Stimulated activated CD8-positive, alpha-beta memory T cell treated with anti-CD3 and anti-CD28 coated beads, Interleukin-7, amount 100 ng/mL, for 4 hours (primary cell): Measurements from ENCODE around the gene KLK2.

Source experiments
- DNase-seq, 2 donors: peaks; one replicate each; pipeline ENCODE4 v3.0.0-alpha.2; 2020; ENCODE audit warnings: low read depth in 2 of 2

Gene KLK2

GRCh38 chr19:50850738-50851137 lies 22.5 kb upstream of the KLK2 start:
- no peak for DNase-seq

- no peak for DNase-seq
Observed at GRCh38 chr19:50851620-50852019, 21.6 kb upstream of the KLK2 start.

- DNase-seq, result no peak
Observed at GRCh38 chr19:50854636-50855410, 18.4 kb upstream of the KLK2 start, which contains the start of gene KLK3. Gene KLK3, plus strand, starts transcription at chr19:50854915. Its CDS starts 41 bp downstream, at chr19:50854956.

- DNase-seq, result no peak
Observed at GRCh38 chr19:50857366-50857765, 15.9 kb upstream of the KLK2 start.

GRCh38 chr19:50858886-50859285 lies 14.4 kb upstream of the KLK2 start:
- DNase-seq, result no peak

- DNase-seq, result no peak
Observed at GRCh38 chr19:50859849-50860248, 13.4 kb upstream of the KLK2 start.

- no peak for DNase-seq
Observed at GRCh38 chr19:50861010-50861409, 12.2 kb upstream of the KLK2 start.

- DNase-seq, result no peak
Observed at GRCh38 chr19:50861496-50862286, 11.5 kb upstream of the KLK2 start.

- no peak for DNase-seq
Observed at GRCh38 chr19:50869479-50869878, 3.8 kb upstream of the KLK2 start.

- no peak for DNase-seq
Observed at GRCh38 chr19:50870417-50871089, 2.7 kb upstream of the KLK2 start.

- DNase-seq, result no peak
Observed at GRCh38 chr19:50874211-50874610, 972 bp downstream of the KLK2 start.

GRCh38 chr19:50875795-50876422 lies 2.7 kb downstream of the KLK2 start:
- DNase-seq, result no peak

GRCh38 chr19:50876456-50876855 lies 3.2 kb downstream of the KLK2 start:
- DNase-seq, result no peak

- DNase-seq, result no peak
Observed at GRCh38 chr19:50877338-50877737, 4.1 kb downstream of the KLK2 start.

GRCh38 chr19:50878851-50879250 lies 5.6 kb downstream of the KLK2 start:
- no peak for DNase-seq

GRCh38 chr19:50880241-50880640 lies 7.0 kb downstream of the KLK2 start:
- DNase-seq, result no peak

GRCh38 chr19:50882188-50882587 lies 8.9 kb downstream of the KLK2 start:
- DNase-seq, result no peak

- no peak for DNase-seq
Observed at GRCh38 chr19:50889638-50890037, 16.4 kb downstream of the KLK2 start.

GRCh38 chr19:50890422-50891252 lies 17.4 kb downstream of the KLK2 start:
- DNase-seq, result no peak

GRCh38 chr19:50891253-50891625 lies 18.0 kb downstream of the KLK2 start:
- DNase-seq, result no peak

- no peak for DNase-seq
Observed at GRCh38 chr19:50893047-50893736, 20.0 kb downstream of the KLK2 start.
